GM23338 (cell line): ENCODE data around the gene PBX3. TPM values are rescaled to one million over a fixed set of nuclear protein-coding genes. Genes with fewer than 3 reads are reported as not detected.

Source experiments
- ATAC-seq: fragments of 200-7000 bp; cut with Tn5 transposase; 3 replicates; pipeline ENCODE4 v1.9.1; 2020
- DNase-seq: peaks from one replicate; pipeline ENCODE4 v3.0.0-alpha.2; 2015; ENCODE audit warnings: low spot score
- H2AFZ ChIP-seq: fragments of 200-600 bp; sonication (generic); 2 replicates; pipeline ENCODE4 v1.8.0; 2016; ENCODE audit warnings: antibody characterized with exemption, mild to moderate bottlenecking, moderate library complexity
- H3F3A ChIP-seq: fragments of 200-600 bp; sonication (generic); replicated peaks from 2 replicates; pipeline ENCODE4 v1.8.0; 2017; ENCODE audit warnings: antibody characterized with exemption, mixed run types, low read depth
- H3K27ac ChIP-seq: fragments of 200-600 bp; sonication (generic); 2 replicates; pipeline ENCODE4 v1.6.1; 2016; ENCODE audit warnings: low read depth
- H3K27me3 ChIP-seq: fragments of 200-600 bp; sonication (generic); 2 replicates; pipeline ENCODE4 v1.8.0; 2016; ENCODE audit warnings: mild to moderate bottlenecking, mixed run types, moderate library complexity; ENCODE audit not compliant: insufficient read depth
- H3K36me3 ChIP-seq: fragments of 200-600 bp; sonication (generic); 2 replicates; pipeline ENCODE4 v1.8.0; 2016; ENCODE audit warnings: mild to moderate bottlenecking; ENCODE audit not compliant: insufficient read depth
- H3K4me1 ChIP-seq: fragments of 200-600 bp; sonication (generic); 2 replicates; pipeline ENCODE4 v1.8.0; 2016; ENCODE audit warnings: mild to moderate bottlenecking, moderate library complexity; ENCODE audit not compliant: insufficient read depth
- H3K4me2 ChIP-seq: fragments of 200-600 bp; sonication (generic); 2 replicates; pipeline ENCODE4 v1.7.1; 2017; ENCODE audit warnings: mixed run types
- H3K4me3 ChIP-seq: fragments of 200-600 bp; sonication (generic); 2 replicates; pipeline ENCODE4 v1.6.1; 2016; ENCODE audit warnings: mixed run types
- H3K79me2 ChIP-seq: fragments of 200-600 bp; sonication (generic); replicated peaks from 2 replicates; pipeline ENCODE4 v1.8.0; 2017; ENCODE audit warnings: mild to moderate bottlenecking; ENCODE audit not compliant: insufficient read depth
- H3K9me2 ChIP-seq: fragments of 200-600 bp; sonication (generic); 2 replicates; pipeline ENCODE4 v1.8.0; 2017; ENCODE audit not compliant: insufficient read depth
- H4K20me1 ChIP-seq: fragments of 200-600 bp; sonication (generic); replicated peaks from 2 replicates; pipeline ENCODE4 v1.8.0; 2017; ENCODE audit warnings: mild to moderate bottlenecking; ENCODE audit not compliant: insufficient read depth
- H3K27ac Mint-ChIP-seq: 2 replicates; pipeline ENCODE4 v1.8.0; 2020; ENCODE audit warnings: inconsistent platforms, mild to moderate bottlenecking, moderate library complexity, mixed read lengths
- H3K27me3 Mint-ChIP-seq: 3 replicates; pipeline ENCODE4 v1.8.0; 2022; ENCODE audit warnings: low read depth, mild to moderate bottlenecking, moderate library complexity, mixed read lengths, inconsistent platforms; ENCODE audit not compliant: insufficient read depth, poor library complexity
- H3K36me3 Mint-ChIP-seq: 3 replicates; pipeline ENCODE4 v1.8.0; 2021; ENCODE audit warnings: low read depth, mild to moderate bottlenecking, inconsistent platforms, moderate library complexity, mixed read lengths
- H3K4me1 Mint-ChIP-seq: 3 replicates; pipeline ENCODE4 v1.8.0; 2020; ENCODE audit warnings: mild to moderate bottlenecking, inconsistent platforms, mixed read lengths
- H3K4me3 Mint-ChIP-seq: 3 replicates; pipeline ENCODE4 v1.8.0; 2021; ENCODE audit warnings: moderate library complexity, mild to moderate bottlenecking, inconsistent platforms, mixed read lengths
- H3K9me3 Mint-ChIP-seq: 3 replicates; pipeline ENCODE4 v1.8.0; 2020; ENCODE audit warnings: moderate library complexity, mild to moderate bottlenecking, inconsistent platforms, mixed read lengths
- CREB1 ChIP-seq: fragments of 250-450 bp; sonication (Bioruptor Pico); IDR thresholded peaks from 2 replicates; pipeline ENCODE4 v1.5.0; 2020; ENCODE audit warnings: low read depth, mild to moderate bottlenecking, moderate library complexity
- CTCF ChIP-seq, 2 experiments: fragments of 200-600 bp in 1 of 2; sonication (generic) in 1 of 2; conservative IDR thresholded peaks; 2 replicates each; pipeline versions ENCODE4 v1.5.1 to v1.6.1; 2016 to 2017; ENCODE audit warnings: antibody characterized with exemption in 2 of 2, low read depth in 2 of 2, mild to moderate bottlenecking in 2 of 2, moderate library complexity in 1 of 2
- EZH2 ChIP-seq: fragments of 200-600 bp; sonication (generic); IDR thresholded peaks from one replicate; pipeline ENCODE4 v1.8.0; 2017; ENCODE audit warnings: antibody characterized with exemption, mild to moderate bottlenecking, low read depth; ENCODE audit not compliant: unreplicated experiment
- EZH2phosphoT487 ChIP-seq: fragments of 200-600 bp; sonication (generic); IDR thresholded peaks from one replicate; pipeline ENCODE4 v1.8.1; 2018; ENCODE audit warnings: antibody characterized with exemption; ENCODE audit not compliant: unreplicated experiment
- JUNB ChIP-seq: IDR thresholded peaks from one replicate; pipeline ENCODE4 v1.6.1; 2016; ENCODE audit warnings: antibody characterized with exemption; ENCODE audit not compliant: unreplicated experiment
- NANOG ChIP-seq: IDR thresholded peaks from 2 replicates; pipeline ENCODE4 v1.6.1; 2016; ENCODE audit warnings: antibody characterized with exemption, borderline replicate concordance
- POLR2AphosphoS5 ChIP-seq: IDR thresholded peaks from 2 replicates; pipeline ENCODE4 v1.6.1; 2016; ENCODE audit warnings: antibody characterized with exemption, low read depth
- REST ChIP-seq: IDR thresholded peaks from one replicate; pipeline ENCODE4 v1.6.1; 2018; ENCODE audit warnings: antibody characterized with exemption; ENCODE audit not compliant: unreplicated experiment
- STAT1 ChIP-seq: IDR thresholded peaks from one replicate; pipeline ENCODE4 v1.6.1; 2016; ENCODE audit warnings: antibody characterized with exemption; ENCODE audit not compliant: unreplicated experiment
- ZNF114 ChIP-seq: fragments of 250-450 bp; sonication (Bioruptor Pico); IDR thresholded peaks from 2 replicates; pipeline ENCODE4 v1.5.0; 2020; ENCODE audit warnings: mild to moderate bottlenecking, moderate library complexity
- ZNF331 ChIP-seq: fragments of 250-450 bp; sonication (Bioruptor Pico); IDR thresholded peaks from 2 replicates; pipeline ENCODE4 v1.5.0; 2020; ENCODE audit warnings: low read depth, mild to moderate bottlenecking, moderate library complexity
- polyA plus RNA-seq: library from polyadenylated mRNA; unstranded; fragments of >200 nt; fragmentation: Nextera tagmentation; extraction: Ambion mirVana; gene quantifications from 2 replicates; pipeline ENCODE4 v1.2.1, GENCODE V29; 2016
- total RNA-seq: library from RNA; depleted of rRNA; stranded (reverse); fragments of >200 nt; shearing (Covaris generic); gene quantifications from 2 replicates; pipeline ENCODE4 v1.2.3, GENCODE V29; 2014

Gene PBX3
- total and polyA plus RNA-seq, 2 experiments from 2014 or later, result 28.9 to 50.5 TPM

DNA sequence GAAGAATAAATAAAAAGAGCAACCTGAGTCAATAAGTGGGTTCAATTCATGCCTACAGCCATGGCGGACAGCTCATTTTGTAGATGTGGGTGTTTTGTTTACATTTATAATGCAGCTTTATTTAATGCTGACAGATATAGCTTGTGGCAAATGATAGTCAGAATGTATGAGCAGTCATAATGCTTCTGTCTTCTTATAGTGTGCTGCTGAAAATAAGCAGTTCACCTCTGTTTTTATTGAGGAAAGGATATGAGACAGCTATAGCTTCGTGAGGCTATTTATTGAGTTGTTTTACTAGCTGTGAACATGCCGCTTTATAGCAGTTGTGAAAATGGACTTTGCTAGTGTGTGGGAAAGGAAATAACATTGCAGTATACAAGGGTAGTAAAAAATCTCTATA is 147.4 kb downstream of the PBX3 start:
- no peak for TF ChIP-seq POLR2AphosphoS5
- no peak for TF ChIP-seq NANOG
- no peak for TF ChIP-seq JUNB
- TF ChIP-seq CTCF (conservative IDR thresholded peaks at IDR 0.05; ENCODE audit: low read depth in 2 of 2), result no peak
- no peak for TF ChIP-seq ZNF114 (CRISPR knock-in tag)
- TF ChIP-seq EZH2, result no peak
- H3K4me1 Mint-ChIP-seq, result peaks cover 64% of the 10 kb centered on the region

GRCh38 chr9:125896404-125896803 is 149.2 kb downstream of the PBX3 start:
- no peak for DNase-seq
- no peak for ATAC-seq
- H3K27ac Mint-ChIP-seq, result no peak overlapping the region; the same call in 1 of the 2 replicates
- no peaks in the 10 kb centered on the region for H3K27me3 Mint-ChIP-seq
- H3K36me3 ChIP-seq, result no peaks in the 10 kb centered on the region
- H3K4me1 ChIP-seq, result peaks cover 61% of the 10 kb centered on the region
- peaks cover 91% of the 10 kb centered on the region for H3K79me2 ChIP-seq
- no peaks in the 10 kb centered on the region for H3F3A ChIP-seq
- H3K27ac ChIP-seq, result no peak overlapping the region
- H3K4me1 Mint-ChIP-seq, result peaks cover 63% of the 10 kb centered on the region
- no peaks in the 10 kb centered on the region; the same call in 1 of the 2 replicates for H4K20me1 ChIP-seq
- H3K4me3 Mint-ChIP-seq, result no peak overlapping the region
- no peaks in the 10 kb centered on the region for H3K9me2 ChIP-seq
- H3K9me3 Mint-ChIP-seq, result no peaks in the 10 kb centered on the region
- no peak overlapping the region for H3K4me3 ChIP-seq
- H2AFZ ChIP-seq, result no peak overlapping the region
- H3K4me2 ChIP-seq, result peak overlapping the region; percentile 1; the same call in 1 of the 2 replicates
- H3K36me3 Mint-ChIP-seq, result no peaks in the 10 kb centered on the region
- H3K27me3 ChIP-seq, result no peaks in the 10 kb centered on the region
- TF ChIP-seq ZNF331 (CRISPR knock-in tag), result no peak
- TF ChIP-seq CREB1 (CRISPR knock-in tag), result no peak
- TF ChIP-seq REST, result no peak
- TF ChIP-seq STAT1, result no peak
- TF ChIP-seq EZH2phosphoT487, result no peak
- no peak for TF ChIP-seq EZH2
- TF ChIP-seq NANOG, result no peak
- TF ChIP-seq POLR2AphosphoS5, result no peak
- TF ChIP-seq JUNB, result no peak

More for the DNA sequence above, 147.4 kb downstream of the PBX3 start:
- H2AFZ ChIP-seq, result no peak overlapping the region
- H3K36me3 ChIP-seq, result no peaks in the 10 kb centered on the region
- Mint-ChIP-seq H3K27ac (0 out of 2 replicates have a peak overlapping the region, but pooled peaks have one; percentile 27), H3K27me3 (no peaks in the 10 kb centered on the region), H3K9me3 (no peaks in the 10 kb centered on the region), H3K4me3 (no peak overlapping the region), H3K36me3 (no peaks in the 10 kb centered on the region)
- H3K4me1 ChIP-seq, result peaks cover 66% of the 10 kb centered on the region
- DNase-seq, result no peak
- H3K27ac ChIP-seq, result no peak overlapping the region
- peaks cover 86% of the 10 kb centered on the region for H3K79me2 ChIP-seq
- no peaks in the 10 kb centered on the region for H3K9me2 ChIP-seq
- H3K4me2 ChIP-seq, result no peak overlapping the region
- no peak overlapping the region for H3K4me3 ChIP-seq
- no peaks in the 10 kb centered on the region for H3F3A ChIP-seq
- H3K27me3 ChIP-seq, result 0 out of 2 replicates have a peak, but pooled peaks cover 8% of the 10 kb centered on the region
- H4K20me1 ChIP-seq, result peaks cover 5% of the 10 kb centered on the region; the same call in 1 of the 2 replicates
- no peak for ATAC-seq
